ENCODE data around the gene OSMR.

GRCh38 chr5:38892363-38892762, 46.6 kb downstream of the OSMR start:
- TF ChIP-seq CTCF (IDR thresholded peaks at IDR 0.05) (no peak), POLR2A (IDR thresholded peaks at IDR 0.05) (no peak)

All from testis (tissue), 2 donors.